Forelimb muscle (tissue), 1 donor: ENCODE results near the gene BMP6. TPM values are rescaled to one million over a fixed set of nuclear protein-coding genes. Genes with fewer than 3 reads are reported as not detected.
"Not testable (repeated sequence)": the region's sequence is repeated elsewhere in the genome, so short reads cannot be mapped to it uniquely, and the experiment has no call there.

Experiments used
- DNase-seq: peaks from one replicate; pipeline ENCODE4 v3.0.0-alpha.2; 2013; ENCODE audit warnings: low read depth
- polyA plus RNA-seq: library from polyadenylated mRNA; unstranded; fragments of 120-200 nt; gene quantifications from one replicate; pipeline ENCODE4 v1.2.1, GENCODE V29; 2013; ENCODE audit not compliant: insufficient read length

The BMP6 gene
- polyA plus RNA-seq, 1 donor, result 0.82 TPM

DNA sequence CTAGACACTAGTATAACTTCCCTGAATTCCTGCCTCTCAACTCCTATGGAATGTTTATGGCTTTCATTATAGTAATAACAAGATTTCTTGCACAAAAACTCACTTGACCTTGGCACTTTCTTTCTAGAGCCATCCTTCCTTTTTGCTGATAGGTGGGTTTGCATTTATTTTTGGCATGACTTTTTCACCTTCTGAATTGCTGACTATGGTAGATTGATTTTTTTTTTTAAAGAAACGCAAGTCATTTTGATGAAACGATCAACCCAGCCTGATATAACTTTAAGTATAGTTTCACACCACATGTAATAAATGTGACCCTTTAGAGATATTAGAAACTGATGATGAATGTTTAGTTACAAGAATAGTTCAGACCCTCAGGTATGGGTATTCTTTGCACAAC lies 61.8 kb downstream of the BMP6 start:
- DNase-seq, result no peak

DNA sequence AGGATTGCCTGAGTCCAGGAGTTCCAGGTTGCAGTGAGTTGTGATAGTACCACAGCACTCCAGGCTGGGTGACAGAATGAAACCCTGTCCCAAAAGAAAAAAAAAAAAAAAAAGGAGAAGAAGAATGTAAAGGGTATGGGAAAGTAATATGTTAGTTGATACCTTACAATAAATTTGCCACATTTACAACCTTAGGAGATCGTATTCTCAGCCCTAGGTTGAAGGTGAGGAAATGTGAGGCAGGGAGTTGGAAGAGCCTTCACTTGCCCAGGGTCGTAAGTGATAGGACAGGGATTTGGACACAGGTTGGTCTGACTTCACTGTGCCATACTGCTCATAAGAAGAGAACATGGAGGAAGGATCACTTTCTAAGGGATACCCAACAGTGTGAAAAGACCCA lies 68.6 kb downstream of the BMP6 start:
- DNase-seq, result no peak

DNA sequence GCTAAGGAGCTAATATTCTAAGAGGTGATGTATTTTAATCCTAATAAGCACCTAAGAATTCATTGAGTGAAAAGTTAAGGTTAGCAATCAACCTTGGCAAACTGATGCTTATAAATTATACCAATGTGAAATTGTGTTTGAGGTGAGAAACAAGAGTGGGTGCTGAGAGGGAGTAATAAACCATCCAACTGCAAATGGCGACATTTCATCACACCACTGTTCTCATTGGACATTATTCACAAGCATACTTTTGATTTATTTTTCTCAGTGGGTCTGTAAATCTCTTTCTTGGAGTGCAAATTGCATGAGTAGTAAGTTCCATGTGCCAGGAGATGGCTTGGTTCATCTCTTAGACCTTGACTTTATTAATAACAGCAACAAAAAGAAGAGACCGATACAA lies 71.5 kb downstream of the BMP6 start:
- no peak for DNase-seq

DNA sequence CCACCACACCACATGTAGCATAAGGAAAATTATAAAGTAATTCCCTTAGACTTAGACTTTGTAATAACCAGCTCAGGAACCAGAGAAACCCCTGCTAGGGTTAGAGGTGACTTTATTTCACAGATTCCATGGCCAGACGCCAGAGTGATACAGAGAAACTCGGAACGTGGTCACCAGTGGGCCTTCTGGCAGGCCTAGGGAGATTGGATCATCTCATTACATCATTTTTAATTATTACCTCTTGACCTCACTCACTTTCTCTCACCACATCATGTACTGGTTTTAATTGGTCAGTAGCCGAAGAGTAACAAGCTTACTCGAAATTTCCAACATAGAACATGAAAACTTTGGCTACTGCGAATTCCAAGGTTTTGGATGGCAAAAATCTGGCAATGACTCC lies 72.9 kb downstream of the BMP6 start:
- DNase-seq, result no peak

DNA sequence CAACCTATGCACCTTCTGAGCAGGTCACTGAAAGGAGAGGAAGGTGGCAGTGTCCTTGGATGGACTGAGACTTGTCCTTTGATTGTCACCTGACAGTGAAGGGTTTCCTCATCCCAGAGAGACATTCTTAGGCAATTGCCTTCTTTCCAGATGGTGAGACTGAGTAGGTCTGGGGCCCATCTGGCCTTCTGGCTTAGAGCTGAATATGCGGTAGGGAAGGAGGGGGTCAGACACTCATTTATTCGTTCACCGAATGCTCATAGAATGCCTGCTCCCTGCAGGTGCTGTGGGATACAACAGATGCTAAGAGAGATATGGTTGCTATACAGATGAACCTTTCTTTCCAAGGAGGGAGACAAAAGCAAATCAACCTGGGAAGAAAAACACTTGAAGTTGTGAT lies 76.8 kb downstream of the BMP6 start:
- DNase-seq, result no peak

DNA sequence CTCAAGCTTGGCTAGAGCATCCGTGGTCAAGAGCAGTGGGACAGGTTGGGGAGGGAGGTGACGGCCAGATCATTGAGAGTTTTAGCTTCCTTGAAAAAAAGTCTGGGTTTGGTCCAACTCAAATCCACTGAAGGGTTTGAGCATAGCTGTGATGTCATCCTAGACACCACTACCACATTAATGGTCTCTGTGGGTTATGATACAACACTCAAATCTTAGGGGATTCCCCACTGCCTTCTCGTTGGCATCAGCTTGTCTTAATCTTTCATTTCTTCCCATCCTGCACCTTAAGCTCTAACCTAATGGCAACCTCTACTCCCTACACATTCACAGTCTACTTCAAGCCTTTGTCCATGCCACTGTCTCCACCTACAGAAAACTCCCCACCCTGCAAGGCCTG lies 77.3 kb downstream of the BMP6 start:
- no peak for DNase-seq

DNA sequence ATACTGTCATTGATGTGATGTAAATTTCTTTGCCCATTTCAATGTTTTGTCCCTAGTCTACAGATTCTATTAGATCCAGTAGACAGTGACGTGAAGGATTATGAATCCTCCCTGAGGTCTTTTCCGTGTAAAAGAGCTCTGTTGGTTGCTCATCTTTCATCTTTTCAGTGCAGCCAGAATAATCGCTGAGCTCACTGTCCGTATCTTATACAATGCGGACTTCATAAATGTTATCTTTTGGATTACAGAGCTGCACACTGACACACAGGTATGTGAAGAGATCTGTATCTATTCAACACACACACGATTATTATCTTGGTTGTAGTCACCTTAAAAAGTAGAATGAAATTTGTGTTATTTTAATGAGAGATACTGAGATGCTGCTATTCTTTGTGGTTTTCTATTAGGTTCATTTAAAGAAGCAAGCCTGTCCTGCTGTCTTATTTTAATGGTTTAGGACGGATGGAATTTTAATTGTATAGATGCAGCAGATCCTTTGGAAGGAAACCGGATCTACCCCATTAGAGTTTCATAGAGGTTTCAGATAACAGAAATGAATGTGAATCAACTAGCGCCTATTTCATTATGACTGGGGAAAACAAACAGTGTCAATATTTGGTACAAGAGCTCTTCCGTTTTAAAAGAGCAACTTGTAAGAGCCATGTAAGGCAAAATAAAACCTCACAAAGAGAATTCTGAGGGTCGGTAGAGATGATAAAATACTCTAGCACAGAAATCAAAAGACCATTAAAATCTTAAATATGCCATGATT lies 79.4 kb downstream of the BMP6 start:
- no peak for DNase-seq

DNA sequence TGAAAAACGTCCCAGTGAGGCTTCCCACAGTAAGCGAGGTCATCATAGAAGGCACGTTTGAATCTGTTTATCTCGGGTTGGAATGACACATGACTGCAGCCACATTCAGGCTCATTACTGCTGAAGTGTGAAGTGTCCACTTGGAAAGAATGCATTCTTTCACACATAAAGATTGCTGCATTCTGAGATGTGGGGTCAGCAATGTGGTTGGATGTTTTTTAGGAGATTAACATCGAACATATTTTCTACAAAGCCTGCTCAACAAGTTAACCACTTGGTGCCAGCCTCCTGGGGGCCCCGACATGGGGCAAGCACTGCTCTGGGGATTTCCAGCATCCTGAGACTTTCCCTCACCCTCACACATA lies 79.9 kb downstream of the BMP6 start:
- DNase-seq, result no peak

DNA sequence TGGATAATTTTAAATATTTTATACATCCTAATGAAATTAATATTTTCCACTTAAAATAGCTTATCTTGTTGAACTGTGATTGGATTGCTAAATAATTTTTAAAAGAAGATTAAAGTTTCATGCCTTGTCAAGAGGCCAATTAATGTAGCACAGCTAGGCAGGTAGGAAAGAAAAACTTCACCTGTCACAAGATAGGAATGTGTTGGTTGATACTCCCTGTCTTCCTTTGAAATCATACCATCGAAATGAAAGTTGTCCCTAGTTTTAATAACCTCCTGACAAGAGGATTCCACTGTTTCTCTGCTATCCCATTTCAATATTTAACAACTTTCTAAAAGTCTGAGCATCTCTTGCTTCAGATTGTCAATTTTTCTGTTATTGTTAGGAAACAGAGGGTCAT lies 80.8 kb downstream of the BMP6 start:
- DNase-seq, result no peak

DNA sequence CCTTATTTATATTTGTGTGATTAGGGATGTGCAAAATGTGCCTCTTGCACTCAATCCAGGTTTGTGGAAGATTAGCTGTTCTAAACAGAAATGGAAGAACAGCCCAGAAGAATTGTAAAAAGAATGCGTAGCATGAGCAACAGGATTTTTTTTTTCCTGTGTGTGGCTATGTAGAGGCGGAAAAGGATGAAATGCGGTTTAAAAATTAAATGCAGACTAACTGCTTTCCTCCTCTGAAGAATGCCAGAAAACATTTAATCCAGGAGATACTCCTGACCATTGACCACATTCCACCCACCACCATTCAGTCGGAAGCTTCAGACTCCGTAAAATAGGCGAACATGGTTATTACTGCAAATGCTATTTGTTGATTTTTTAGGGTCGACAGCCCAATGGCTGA lies 83.4 kb downstream of the BMP6 start:
- no peak for DNase-seq

DNA sequence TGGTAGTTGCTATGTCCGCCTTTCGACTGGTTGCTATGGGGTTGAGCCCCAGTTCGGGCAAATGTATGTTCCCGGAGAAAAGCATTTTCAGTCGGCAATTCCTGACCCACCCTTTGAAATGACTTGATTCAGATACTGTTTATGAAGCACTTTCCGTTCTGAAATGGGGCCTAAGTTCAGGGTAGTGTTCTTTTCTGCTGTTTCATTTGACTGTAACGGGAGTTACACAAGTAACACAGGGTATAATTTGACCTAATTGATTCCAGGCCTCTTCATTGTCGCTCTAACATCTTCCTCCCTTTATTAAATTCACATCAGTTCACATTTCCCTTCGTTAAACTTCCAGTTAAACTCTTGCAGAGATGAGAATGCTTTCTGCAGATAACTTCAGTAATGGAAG lies 85.5 kb downstream of the BMP6 start:
- DNase-seq, result no peak

DNA sequence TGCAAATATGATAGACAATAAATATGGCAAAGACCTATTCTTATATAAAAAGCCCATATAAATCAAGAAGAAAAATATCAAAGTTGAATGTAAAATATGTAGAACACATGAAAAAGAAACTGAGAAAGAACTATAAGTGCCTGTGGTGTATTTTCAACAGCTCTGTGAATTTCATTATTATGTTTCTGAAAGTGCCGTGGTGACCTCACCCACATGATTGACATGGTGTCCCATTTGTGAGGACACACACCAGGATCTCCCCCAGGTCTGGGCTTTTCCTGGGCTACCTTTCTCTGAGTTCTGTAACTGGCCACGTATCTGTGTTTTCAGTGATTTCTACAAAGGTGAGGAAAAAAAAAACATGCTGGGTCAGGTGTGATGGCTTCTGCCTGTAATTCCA lies 86.7 kb downstream of the BMP6 start:
- no peak for DNase-seq

DNA sequence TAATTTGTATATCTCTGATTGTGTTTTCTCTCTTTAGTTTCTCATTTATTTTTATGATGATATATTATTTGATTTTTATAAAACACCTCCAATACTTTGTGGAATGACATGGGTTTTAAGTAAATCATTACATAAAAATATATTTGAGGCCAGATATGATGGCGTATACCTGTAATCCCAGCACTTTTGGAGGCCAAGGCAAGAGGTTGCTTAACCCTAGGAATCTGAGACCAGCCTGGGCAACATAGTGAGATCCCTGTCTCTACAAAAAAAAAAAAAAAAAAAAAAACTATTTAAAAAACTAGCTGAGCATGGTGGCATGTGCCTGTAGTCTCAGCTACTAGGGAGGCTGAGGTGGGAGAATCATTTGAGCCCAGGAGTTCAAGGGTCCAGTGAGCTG lies 87.3 kb downstream of the BMP6 start:
- DNase-seq, result no peak

DNA sequence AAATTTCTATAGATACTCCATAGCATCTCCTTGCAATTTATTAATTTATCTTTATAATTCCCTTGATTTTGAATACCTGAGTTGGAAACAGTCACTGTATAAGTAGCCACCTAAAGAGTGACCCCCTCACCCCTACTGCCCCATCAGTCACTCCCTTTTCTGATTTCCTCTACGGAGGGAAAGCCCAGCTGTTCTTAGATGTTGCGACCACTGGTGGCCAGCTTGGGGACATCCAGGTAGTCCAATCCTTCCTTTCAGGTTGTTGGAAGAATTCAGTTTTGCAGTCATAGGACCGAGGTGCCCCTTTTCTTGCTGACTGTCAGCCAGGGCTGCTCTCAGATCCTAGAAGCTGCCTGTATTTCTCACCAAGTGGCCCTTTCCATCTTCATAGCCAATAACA lies 87.8 kb downstream of the BMP6 start:
- DNase-seq, result no peak

DNA sequence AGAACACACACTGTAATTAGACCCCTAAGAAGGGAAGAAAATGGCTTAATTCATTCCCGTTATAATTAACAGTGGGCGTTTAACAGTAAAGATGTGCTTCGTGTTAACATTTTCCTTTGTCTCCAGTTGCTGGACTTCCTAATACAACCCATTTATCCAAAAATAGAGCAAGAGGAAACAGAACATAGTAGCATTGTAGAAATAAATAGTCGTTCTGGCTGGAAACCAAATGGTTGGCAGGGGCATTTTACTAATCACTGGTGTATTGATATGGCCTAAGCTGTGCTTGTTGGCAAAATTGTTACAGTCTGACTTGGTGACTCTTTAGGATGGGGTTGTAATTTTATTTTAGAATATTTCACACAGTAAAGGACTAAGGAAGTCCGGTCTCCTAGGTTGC lies 89.8 kb downstream of the BMP6 start:
- DNase-seq, result no peak

DNA sequence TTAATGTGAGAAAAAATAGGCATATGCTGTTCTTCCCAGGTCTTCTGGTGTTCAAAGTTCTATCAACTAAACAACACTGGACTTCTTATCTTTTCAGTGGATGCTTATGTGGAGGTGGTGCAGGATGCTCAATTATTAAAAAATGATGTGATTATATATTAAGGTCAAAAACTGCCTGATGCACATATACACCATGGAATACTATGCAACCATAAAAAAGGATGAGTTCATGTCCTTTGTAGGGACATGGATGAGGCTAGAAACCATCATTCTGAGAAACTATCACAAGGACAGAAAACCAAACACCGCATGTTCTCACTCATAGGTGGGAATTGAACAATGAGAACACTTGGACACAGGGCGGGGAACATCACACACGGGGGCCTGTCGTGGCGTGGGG lies 91.3 kb downstream of the BMP6 start:
- DNase-seq, result not testable (repeated sequence)

DNA sequence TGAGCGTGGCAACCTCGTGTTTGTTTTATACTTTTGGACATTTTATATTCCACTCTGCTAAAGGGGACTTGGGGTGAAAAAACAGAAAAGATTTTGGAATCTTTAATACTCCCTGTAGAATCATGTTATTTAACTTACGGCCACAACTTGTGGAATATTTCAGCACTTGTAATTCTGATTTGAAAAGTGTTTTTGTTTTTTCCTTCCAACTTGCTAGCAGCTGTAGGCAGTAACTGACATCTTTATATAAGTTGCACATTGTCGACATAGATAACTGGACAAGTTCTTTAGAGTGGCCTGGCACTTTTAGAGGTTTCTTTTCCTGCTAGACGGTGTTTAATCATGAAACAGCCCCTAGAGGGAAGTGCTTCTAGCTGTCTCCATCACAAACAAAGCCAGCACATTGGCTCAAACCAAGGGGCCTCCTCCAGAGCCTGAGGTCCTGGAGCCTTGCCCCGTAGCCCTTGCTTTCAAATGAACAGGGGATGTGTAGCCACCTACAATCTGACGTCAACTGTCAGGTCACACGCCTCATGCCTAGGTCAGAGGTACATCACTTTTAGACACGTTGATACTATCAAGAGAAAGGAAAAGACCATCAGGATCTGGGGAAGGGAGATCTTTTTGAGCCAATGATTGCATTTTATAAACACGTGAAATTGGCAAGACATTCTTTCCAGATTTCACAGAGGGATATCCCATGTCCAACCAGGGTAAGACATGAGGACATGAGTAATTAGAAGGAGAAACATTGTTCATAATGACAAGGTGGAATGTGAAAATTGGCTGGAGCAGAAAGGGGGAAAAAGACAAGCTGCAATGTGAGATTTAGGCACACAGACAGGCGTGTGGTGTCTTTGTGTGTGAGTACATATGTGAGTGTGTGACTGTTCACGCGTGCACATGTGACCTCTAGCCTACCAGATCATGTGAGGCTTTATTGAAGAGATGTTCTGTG lies 92.6 kb downstream of the BMP6 start:
- no peak for DNase-seq

DNA sequence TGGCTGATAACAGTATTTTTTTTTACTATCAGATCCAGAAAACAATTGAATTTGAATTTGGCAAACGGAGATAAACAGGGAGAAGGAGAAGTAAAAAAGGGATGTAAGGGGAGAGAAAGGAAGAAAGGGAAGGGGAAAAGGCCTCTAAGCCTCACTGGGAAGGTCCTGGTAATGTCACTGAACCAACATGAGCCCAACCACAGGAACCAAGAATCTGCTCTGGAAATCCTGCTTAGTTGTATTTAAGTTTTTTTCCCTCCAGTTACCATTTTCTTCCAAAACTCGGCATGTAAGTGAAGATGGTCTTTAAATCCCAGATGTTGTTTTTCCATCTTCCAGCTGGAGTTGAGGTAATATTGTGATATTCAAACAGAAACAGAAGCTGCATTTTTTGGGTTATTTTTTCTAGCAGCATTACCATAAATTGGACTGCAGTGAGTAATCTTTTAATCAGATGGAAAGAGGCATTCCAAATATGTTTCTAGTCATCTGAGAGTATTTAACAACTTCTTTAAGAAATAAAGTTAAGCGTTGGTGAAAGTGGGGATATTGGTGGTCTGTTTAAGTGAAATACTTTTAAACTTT lies 93.6 kb downstream of the BMP6 start:
- no peak for DNase-seq

DNA sequence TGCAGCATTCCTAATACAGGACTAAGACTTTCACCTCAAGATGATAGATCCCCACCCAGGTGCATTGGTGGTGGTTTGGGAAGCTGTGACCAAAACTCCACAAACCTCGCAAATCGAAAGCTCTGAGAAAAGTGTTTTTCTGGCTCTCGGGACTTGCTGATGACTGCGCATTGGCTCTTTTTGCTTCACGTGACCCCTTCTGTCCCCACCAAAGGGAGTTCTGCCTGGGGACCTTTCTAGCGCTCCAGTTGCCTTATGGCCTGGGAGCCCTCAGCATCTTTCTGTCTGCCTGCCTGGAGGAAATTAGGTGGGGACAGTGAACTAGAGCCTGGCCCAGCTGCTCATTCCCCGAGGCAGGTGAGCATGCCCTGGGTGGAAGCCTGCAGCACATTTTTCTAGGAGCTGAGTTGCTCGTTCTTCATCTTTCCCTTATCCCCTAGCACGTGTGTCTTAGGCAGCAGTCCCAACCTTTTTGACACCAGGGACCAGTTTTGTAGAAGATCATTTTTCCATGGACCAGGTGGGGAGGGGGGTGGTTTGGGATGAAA lies 94.5 kb downstream of the BMP6 start:
- DNase-seq, result no peak

DNA sequence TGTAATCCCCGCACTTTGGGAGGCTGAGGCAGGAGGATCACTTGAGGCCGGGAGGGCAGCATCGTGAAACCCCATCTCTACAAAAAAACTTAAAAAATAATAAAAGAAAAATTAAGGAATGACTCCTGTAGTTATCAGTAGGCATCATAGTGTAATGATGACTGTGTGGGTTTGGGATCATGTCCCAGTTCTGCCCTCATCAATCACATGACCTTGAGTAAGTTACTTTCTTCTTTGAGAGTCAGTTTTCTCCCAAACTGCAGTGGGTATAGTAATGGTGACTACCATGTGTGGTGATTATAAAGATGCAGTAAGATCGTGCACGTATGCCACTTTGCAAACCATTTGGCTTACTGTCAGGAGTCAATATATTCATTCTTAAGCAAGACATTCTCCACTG lies 95.5 kb downstream of the BMP6 start:
- no peak for DNase-seq

DNA sequence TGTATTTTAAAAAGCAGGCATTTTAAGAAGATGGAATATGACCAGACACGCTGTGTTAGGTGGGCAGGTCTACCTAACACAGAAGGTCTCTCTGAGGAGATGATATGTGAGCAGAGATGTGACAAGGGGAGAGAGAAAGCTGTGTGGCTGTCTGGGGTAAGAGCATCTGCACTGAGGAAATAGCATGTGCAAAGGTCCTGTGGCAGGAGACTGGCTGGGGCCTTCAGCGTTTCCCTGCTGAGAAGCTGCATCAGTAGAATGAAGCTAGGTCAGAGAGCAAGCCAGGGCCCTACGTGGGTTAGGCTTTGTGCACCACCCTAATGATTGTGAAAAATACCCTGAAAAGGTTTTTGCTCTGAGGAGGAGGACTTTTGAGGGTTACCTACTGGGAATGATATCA lies 97.7 kb downstream of the BMP6 start:
- DNase-seq, result no peak

DNA sequence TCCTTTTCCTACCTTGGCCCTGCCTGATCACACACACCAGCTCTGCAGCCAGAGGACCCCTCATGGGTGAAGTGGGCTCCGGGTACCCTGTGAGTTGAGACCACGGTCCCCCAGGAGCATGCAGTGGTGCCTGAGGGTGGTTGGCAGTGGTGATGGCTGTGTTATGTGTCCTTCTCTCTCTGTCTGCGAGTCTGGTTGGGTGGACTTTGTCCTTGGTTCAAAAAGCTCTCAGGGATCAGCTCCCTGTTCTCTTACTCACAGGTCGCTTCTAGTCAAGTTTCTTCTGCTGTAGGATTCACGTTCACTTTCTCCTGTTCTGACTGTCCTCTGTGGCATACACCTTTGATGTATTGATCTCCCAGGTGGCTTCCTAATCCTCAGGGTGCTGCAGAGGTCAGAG lies 100.1 kb downstream of the BMP6 start:
- DNase-seq, result no peak

DNA sequence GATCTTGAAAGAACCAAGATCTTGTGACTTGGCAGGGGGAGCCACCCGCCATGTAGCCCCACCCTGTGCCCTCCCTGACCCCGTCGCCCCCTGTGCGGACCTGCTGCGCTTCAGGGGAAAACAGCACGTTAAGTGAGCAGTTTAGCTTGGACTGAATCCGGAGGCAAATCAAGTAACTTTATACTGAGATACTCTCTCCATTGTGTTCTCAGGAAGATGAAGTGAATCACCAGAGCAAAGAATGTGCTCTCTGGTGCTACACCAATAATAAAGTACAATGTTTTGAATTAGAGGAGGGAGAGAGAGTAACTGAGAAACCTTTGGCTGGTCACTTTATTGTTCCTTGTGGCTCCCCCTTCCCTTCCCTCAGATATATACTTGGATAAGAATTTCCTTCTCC lies 101.2 kb downstream of the BMP6 start:
- no peak for DNase-seq
